Naive B cell (primary cell): ENCODE measurements around the gene KRTAP4-11. TPM values are rescaled to one million over a fixed set of nuclear protein-coding genes. Genes with fewer than 3 reads are reported as not detected.
"Not testable (repeated sequence)": the region's sequence is repeated elsewhere in the genome, so short reads cannot be mapped to it uniquely, and the experiment has no call there.

Source experiments
- ATAC-seq, 2 donors: fragments of 150-1000 bp; cut with Tn5 transposase; 2 replicates each; pipeline ENCODE4 v1.10.0; 2021; ENCODE audit warnings: low read depth in 2 of 2, mild to moderate bottlenecking in 2 of 2, moderate library complexity in 2 of 2
- DNase-seq: peaks from one replicate; pipeline ENCODE4 v3.0.0; 2022
- H3K27ac Mint-ChIP-seq, 6 donors: one replicate each; pipeline ENCODE4 v1.8.0; 2020 to 2022; ENCODE audit warnings: mild to moderate bottlenecking in 6 of 6, mixed read lengths in 6 of 6, moderate library complexity in 5 of 6, inconsistent platforms in 2 of 6
- H3K27me3 Mint-ChIP-seq, 3 donors: one replicate each; pipeline ENCODE4 v1.8.0; 2021 to 2022; ENCODE audit warnings: mixed read lengths in 3 of 3, mild to moderate bottlenecking in 1 of 3
- H3K36me3 Mint-ChIP-seq, 2 donors: one replicate each; pipeline ENCODE4 v1.8.0; 2020 to 2022; ENCODE audit warnings: mixed read lengths in 2 of 2, inconsistent platforms in 1 of 2, mild to moderate bottlenecking in 1 of 2
- H3K4me1 Mint-ChIP-seq, 3 donors: one replicate each; pipeline ENCODE4 v1.8.0; 2020 to 2022; ENCODE audit warnings: mixed read lengths in 3 of 3, inconsistent platforms in 1 of 3, mild to moderate bottlenecking in 1 of 3, moderate library complexity in 1 of 3
- H3K4me3 Mint-ChIP-seq, 8 donors: one replicate each; pipeline ENCODE4 v1.8.0; 2020 to 2022; ENCODE audit warnings: mild to moderate bottlenecking in 8 of 8, mixed read lengths in 8 of 8, moderate library complexity in 8 of 8, inconsistent platforms in 2 of 8
- H3K9me3 Mint-ChIP-seq, 7 donors: one replicate each; pipeline ENCODE4 v1.8.0; 2020 to 2022; ENCODE audit warnings: mixed read lengths in 7 of 7, mild to moderate bottlenecking in 5 of 7, inconsistent platforms in 2 of 7, moderate library complexity in 1 of 7
- polyA plus RNA-seq, 6 donors: library from polyadenylated mRNA; unstranded; fragments of 300-500 nt; fragmentation: Illumina TruSeq; gene quantifications; one replicate each; pipeline ENCODE4 v1.2.3, GENCODE V29; 2021; ENCODE audit warnings: low read depth in 6 of 6

Gene KRTAP4-11
- polyA plus RNA-seq, 6 donors from 2014 or later: not detected

GRCh38 chr17:41119696-41120690 lies 1.8 kb upstream of the KRTAP4-11 start:
- DNase-seq: peak; percentile 75
- peak overlapping the region in 7 of 8 donors; percentile 32 to 88 (median 78) for H3K4me3 Mint-ChIP-seq
- not testable (repeated sequence) for H3K27me3 Mint-ChIP-seq
- ATAC-seq: peak; percentile 76 to 83
- H3K4me1 Mint-ChIP-seq: peaks cover 68 to 93% (median 80%) of the 10 kb centered on the region in 3 donors
- peak overlapping the region; percentile 97 to 100 (median 98) for H3K27ac Mint-ChIP-seq
- peaks cover 0 to 34% of the 10 kb centered on the region in 2 donors for H3K36me3 Mint-ChIP-seq
- peaks cover 0 to 24% (median 3%) of the 10 kb centered on the region in 7 donors for H3K9me3 Mint-ChIP-seq

- ATAC-seq (no peak), DNase-seq (no peak)
- Mint-ChIP-seq H3K36me3 (peaks cover 3 to 34% of the 10 kb centered on the region in 2 donors), H3K4me1 (peaks cover 59 to 95% (median 73%) of the 10 kb centered on the region in 3 donors), H3K27me3 (no peaks in the 10 kb centered on the region), H3K9me3 (peaks cover 0 to 19% (median 3%) of the 10 kb centered on the region in 7 donors), H3K27ac (peak overlapping the region; percentile 57 to 95 (median 87)), H3K4me3 (peak overlapping the region in 4 of 8 donors; percentile 43 to 69 (median 52))
Measured at GRCh38 chr17:41118721-41119120, 548 bp upstream of the KRTAP4-11 start.

DNA sequence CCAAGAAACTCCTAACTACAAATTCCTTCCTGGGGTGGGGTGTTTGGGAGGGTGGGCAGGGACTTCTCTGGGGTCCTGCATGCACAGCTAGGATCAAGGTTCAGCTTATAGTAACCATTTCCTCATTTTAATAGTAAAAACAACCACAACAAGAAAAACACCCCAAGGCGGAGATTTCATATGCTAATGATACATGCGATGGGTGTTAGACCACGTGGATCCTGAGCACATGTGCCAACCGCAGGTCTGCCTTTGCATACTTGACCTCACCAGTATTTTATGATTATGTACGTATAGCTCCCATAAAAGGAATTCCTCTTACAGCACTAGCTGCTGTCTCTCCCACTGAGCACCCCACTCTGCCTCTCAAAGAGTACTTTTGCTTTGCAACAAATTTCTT lies 1.9 kb downstream of the KRTAP4-11 start:
- H3K27ac Mint-ChIP-seq: peak overlapping the region; percentile 89 to 100 (median 98)
- peaks cover 52 to 76% (median 58%) of the 10 kb centered on the region in 3 donors for H3K4me1 Mint-ChIP-seq
- H3K36me3 Mint-ChIP-seq: peaks cover 14 to 33% of the 10 kb centered on the region in 2 donors
- peaks cover 2 to 22% (median 14%) of the 10 kb centered on the region in 7 donors for H3K9me3 Mint-ChIP-seq
- H3K27me3 Mint-ChIP-seq: no peaks in the 10 kb centered on the region
- peak; percentile 74 for DNase-seq
- peak; percentile 71 to 76 for ATAC-seq
- peak overlapping the region in 7 of 8 donors; percentile 30 to 87 (median 66) for H3K4me3 Mint-ChIP-seq

- H3K27me3 Mint-ChIP-seq: no peaks in the 10 kb centered on the region
- peak overlapping the region in 5 of 8 donors; percentile 40 to 95 (median 48) for H3K4me3 Mint-ChIP-seq
- ATAC-seq (no peak), DNase-seq (no peak)
- peaks cover 19 to 20% of the 10 kb centered on the region in 2 donors for H3K36me3 Mint-ChIP-seq
- peaks cover 45 to 60% (median 47%) of the 10 kb centered on the region in 3 donors for H3K4me1 Mint-ChIP-seq
- peak overlapping the region in 5 of 6 donors; percentile 3 to 86 (median 72) for H3K27ac Mint-ChIP-seq
- peaks cover 0 to 23% (median 12%) of the 10 kb centered on the region in 7 donors for H3K9me3 Mint-ChIP-seq
Measured at GRCh38 chr17:41111151-41111885, 6.9 kb downstream of the KRTAP4-11 start.

DNA sequence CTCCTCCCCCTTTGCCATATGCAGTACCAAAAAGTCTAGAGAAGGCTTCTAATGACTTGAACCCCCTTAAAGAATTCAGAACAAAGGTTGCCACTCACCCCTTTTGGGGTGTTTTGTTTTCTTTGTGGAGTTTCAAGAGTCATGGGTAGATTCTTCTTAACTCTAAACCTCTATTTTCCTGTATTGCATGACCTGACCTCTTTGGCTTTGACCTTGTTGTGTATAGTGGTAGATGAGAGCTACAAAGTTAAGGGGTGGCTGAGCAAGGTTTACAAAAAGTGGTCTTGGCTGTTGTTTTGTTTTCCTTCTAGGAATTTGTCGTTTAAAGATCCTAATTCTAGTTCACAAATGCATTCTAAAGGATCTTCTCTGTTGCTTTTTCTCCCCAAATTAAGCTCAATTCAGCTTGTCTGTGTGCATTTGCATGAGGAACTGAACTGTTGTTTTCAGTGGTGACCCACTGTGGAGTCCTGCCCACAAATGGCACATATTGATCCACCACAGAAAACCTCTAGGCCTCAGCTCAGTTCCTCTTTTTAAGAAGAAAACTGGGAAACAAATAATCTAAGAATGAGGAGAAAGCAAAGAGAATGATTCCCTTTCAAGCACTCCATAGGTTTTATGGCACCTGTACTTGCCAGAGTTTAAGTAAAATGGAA lies 9.3 kb downstream of the KRTAP4-11 start:
- H3K27me3 Mint-ChIP-seq, DNase-seq: not testable (repeated sequence)
- Mint-ChIP-seq H3K36me3 (peaks cover 11 to 16% of the 10 kb centered on the region in 2 donors), H3K27ac (peak overlapping the region; percentile 74 to 91 (median 84)), H3K4me1 (peaks cover 29 to 37% (median 36%) of the 10 kb centered on the region in 3 donors), H3K4me3 (peak overlapping the region in 7 of 8 donors; percentile 75 to 95 (median 85)), H3K9me3 (peaks cover 0 to 19% (median 10%) of the 10 kb centered on the region in 7 donors)
- peak; percentile 70 to 90 for ATAC-seq

GRCh38 chr17:41107941-41108450 lies 10.2 kb downstream of the KRTAP4-11 start:
- Mint-ChIP-seq H3K27me3 (no peaks in the 10 kb centered on the region), H3K4me1 (peaks cover 29 to 36% (median 32%) of the 10 kb centered on the region in 3 donors), H3K27ac (peak overlapping the region; percentile 67 to 91 (median 82)), H3K9me3 (peaks cover 0 to 15% (median 10%) of the 10 kb centered on the region in 7 donors), H3K36me3 (peaks cover 11% of the 10 kb centered on the region in 2 donors), H3K4me3 (peak overlapping the region in 7 of 8 donors; percentile 75 to 95 (median 85))
- no peak for ATAC-seq
- DNase-seq: no peak

GRCh38 chr17:41105347-41105746 lies 12.8 kb downstream of the KRTAP4-11 start, which contains the start of gene KRTAP4-9:
KRTAP4-9 (plus strand) TSS chr17:41105389; CDS start chr17:41105389, 0 bp downstream.
- not testable (repeated sequence) for DNase-seq, ATAC-seq, H3K4me3 Mint-ChIP-seq, H3K36me3 Mint-ChIP-seq, H3K27me3 Mint-ChIP-seq, H3K9me3 Mint-ChIP-seq
- Mint-ChIP-seq H3K27ac (peak within 1 kb of the TSS in 3 of 6 donors; percentile 56 to 71 (median 67)), H3K4me1 (peaks cover 36 to 50% (median 38%) of the 10 kb centered on the region in 3 donors)

- not testable (repeated sequence) for H3K27me3 Mint-ChIP-seq, H3K4me3 Mint-ChIP-seq, H3K9me3 Mint-ChIP-seq, DNase-seq, H3K36me3 Mint-ChIP-seq, ATAC-seq, H3K27ac Mint-ChIP-seq
- peaks cover 36 to 50% (median 39%) of the 10 kb centered on the region in 3 donors for H3K4me1 Mint-ChIP-seq
Measured at GRCh38 chr17:41104386-41105038, 13.7 kb downstream of the KRTAP4-11 start.

DNA sequence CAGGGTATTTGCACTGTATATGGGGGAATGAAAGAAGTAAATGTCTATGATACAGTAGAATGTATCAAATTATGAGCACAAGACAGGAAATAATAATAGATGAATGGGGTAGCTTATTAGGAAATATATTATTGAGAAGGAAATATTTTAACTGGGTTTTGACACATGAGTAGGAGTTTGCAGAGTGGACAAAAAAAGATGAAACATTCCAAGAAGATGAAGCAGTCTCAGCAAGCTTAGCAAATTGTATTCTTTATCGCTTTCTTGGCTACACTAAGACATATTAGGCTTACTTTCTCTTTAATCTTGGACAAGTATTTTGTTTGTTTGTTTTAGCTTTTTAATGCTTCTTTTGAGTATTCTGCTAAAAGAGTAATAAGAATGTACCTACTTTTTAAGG lies 14.3 kb downstream of the KRTAP4-11 start:
- H3K4me1 Mint-ChIP-seq: peaks cover 33 to 48% (median 39%) of the 10 kb centered on the region in 3 donors
- H3K9me3 Mint-ChIP-seq: no peaks in the 10 kb centered on the region
- ATAC-seq (no peak), DNase-seq (no peak)
- H3K36me3 Mint-ChIP-seq: no peaks in the 10 kb centered on the region
- H3K4me3 Mint-ChIP-seq: no peak overlapping the region
- peak overlapping the region in 2 of 6 donors; percentile 11 to 51 for H3K27ac Mint-ChIP-seq
- no peaks in the 10 kb centered on the region for H3K27me3 Mint-ChIP-seq

DNA sequence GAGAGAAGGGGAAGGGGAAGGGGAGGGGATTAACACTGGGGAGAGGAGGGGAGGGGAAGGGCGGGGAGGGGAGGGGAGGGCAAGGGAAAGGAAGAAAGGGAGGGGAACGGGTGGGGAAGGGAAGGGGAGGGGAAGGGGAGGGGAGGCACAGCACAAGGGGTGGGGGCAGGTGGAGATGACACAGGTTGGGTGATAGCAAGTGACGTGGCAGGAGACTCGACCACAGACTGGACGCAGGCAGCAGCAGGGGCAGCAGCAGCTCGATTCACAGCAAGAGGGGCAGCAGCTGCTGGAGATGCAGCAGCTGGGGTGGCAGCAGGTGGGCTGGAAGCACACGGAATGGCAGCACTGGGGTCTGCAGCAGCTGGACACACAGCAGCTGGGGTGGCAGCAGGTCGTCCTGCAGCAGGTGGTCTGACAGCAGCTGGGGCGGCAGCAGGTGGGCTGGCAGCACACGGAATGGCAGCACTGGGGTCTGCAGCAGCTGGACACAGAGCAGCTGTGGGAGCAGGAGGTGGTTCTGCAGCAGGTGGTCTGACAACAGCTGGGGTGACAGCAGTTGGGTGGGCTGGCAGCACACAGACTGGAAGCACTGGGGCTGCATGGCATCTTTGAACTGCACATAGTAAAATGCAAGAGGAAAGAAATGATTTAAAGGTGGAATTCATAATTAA lies 16.4 kb downstream of the KRTAP4-11 start, which contains the start of gene KRTAP4-16:
KRTAP4-16 (minus strand) TSS at position 624 of the 674 bp plus-strand sequence; CDS start at position 624, 0 bp downstream.
- peaks cover 19 to 41% (median 25%) of the 10 kb centered on the region in 3 donors for H3K4me1 Mint-ChIP-seq
- no peaks in the 10 kb centered on the region for H3K36me3 Mint-ChIP-seq
- H3K27ac Mint-ChIP-seq: peak within 1 kb of the TSS in 4 of 6 donors; percentile 57 to 81 (median 72)
- ATAC-seq: no peak
- H3K4me3 Mint-ChIP-seq: peak within 1 kb of the TSS in 3 of 8 donors; percentile 35 to 67 (median 47)
- peaks cover 0 to 10% (median 9%) of the 10 kb centered on the region in 3 donors for H3K27me3 Mint-ChIP-seq
- H3K9me3 Mint-ChIP-seq: no peaks in the 10 kb centered on the region
- no peak for DNase-seq

DNA sequence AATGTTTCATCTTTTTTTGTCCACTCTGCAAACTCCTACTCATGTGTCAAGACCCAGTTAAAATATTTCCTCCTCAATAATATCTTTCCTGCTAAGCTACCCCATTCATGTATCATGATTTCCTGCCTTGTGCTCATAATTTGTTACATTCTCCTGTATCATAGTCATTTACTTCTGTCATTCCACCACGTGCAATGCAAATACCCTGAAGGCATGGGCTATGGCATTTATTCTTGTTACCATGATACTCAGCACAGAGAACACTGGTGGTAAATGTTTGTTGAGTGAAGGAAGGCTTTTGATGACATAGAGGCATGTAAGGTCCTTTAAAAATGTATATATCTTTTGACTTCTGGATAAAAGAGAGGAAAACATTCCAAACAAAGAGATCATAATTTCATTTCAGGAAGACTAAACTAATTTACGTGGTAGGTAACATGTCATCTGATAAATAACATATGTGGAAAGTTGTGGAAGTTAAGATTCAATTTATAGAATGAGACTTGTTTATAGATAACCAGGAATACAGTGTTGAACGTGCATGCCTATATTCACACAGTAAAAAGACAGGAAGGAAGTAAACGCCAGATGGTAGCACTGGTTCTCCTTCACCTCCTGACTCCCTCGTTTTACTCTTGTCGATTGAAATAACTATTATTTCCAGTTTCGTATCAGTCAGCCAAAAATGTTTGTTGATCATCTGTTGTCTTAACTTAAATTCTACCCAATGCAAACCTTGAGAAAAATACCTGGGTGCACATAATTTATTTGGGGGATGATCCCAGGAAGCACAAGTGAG lies 18.3 kb downstream of the KRTAP4-11 start:
- Mint-ChIP-seq H3K4me3 (peak overlapping the region in 5 of 8 donors; percentile 48 to 82 (median 70)), H3K4me1 (peaks cover 19 to 36% (median 24%) of the 10 kb centered on the region in 3 donors), H3K27ac (peak overlapping the region; percentile 15 to 91 (median 74))
- not testable (repeated sequence) for H3K27me3 Mint-ChIP-seq, DNase-seq, H3K9me3 Mint-ChIP-seq, H3K36me3 Mint-ChIP-seq
- peak; percentile 93 to 98 for ATAC-seq
